GM23248 (cell line): ENCODE measurements around the gene NUP205. TPM values are rescaled to one million over a fixed set of nuclear protein-coding genes. Genes with fewer than 3 reads are reported as not detected.

ENCODE experiments used
- DNase-seq: peaks from one replicate; pipeline ENCODE4 v3.0.0-alpha.2; 2015
- H2AFZ ChIP-seq: fragments of 200-600 bp; sonication (generic); 2 replicates; pipeline ENCODE4 v1.6.1; 2016; ENCODE audit warnings: antibody characterized with exemption
- H3F3A ChIP-seq: fragments of 200-600 bp; sonication (generic); 2 replicates; pipeline ENCODE4 v1.6.1; 2016; ENCODE audit warnings: mild to moderate bottlenecking, antibody characterized with exemption, mixed run types; ENCODE audit not compliant: insufficient read depth
- H3K27ac ChIP-seq: fragments of 200-600 bp; sonication (generic); 2 replicates; pipeline ENCODE4 v1.5.1; 2016; ENCODE audit warnings: mild to moderate bottlenecking
- H3K27me3 ChIP-seq: fragments of 200-600 bp; sonication (generic); replicated peaks from 2 replicates; pipeline ENCODE4 v1.6.1; 2016; ENCODE audit warnings: mild to moderate bottlenecking; ENCODE audit not compliant: insufficient read depth
- H3K36me3 ChIP-seq: fragments of 200-600 bp; sonication (generic); 2 replicates; pipeline ENCODE4 v1.6.1; 2016; ENCODE audit warnings: low read depth, mild to moderate bottlenecking
- H3K4me1 ChIP-seq: fragments of 200-600 bp; sonication (generic); 2 replicates; pipeline ENCODE4 v1.6.1; 2016; ENCODE audit warnings: mild to moderate bottlenecking; ENCODE audit not compliant: insufficient read depth
- H3K4me2 ChIP-seq: fragments of 200-600 bp; sonication (generic); one replicate; pipeline ENCODE4 v1.6.1; 2016; ENCODE audit warnings: mild to moderate bottlenecking; ENCODE audit not compliant: unreplicated experiment
- H3K4me3 ChIP-seq: fragments of 200-600 bp; sonication (generic); 2 replicates; pipeline ENCODE4 v1.5.1; 2016; ENCODE audit warnings: mild to moderate bottlenecking
- H3K79me2 ChIP-seq: fragments of 200-600 bp; sonication (generic); 2 replicates; pipeline ENCODE4 v1.6.1; 2016; ENCODE audit warnings: mild to moderate bottlenecking; ENCODE audit not compliant: insufficient read depth
- H3K9ac ChIP-seq: fragments of 200-600 bp; sonication (generic); 2 replicates; pipeline ENCODE4 v1.6.1; 2016; ENCODE audit warnings: mild to moderate bottlenecking
- H3K9me2 ChIP-seq: fragments of 200-600 bp; sonication (generic); 2 replicates; pipeline ENCODE4 v1.6.1; 2016; ENCODE audit warnings: mixed run types, mild to moderate bottlenecking, moderate library complexity; ENCODE audit not compliant: insufficient read depth
- H3K9me3 ChIP-seq: fragments of 200-600 bp; sonication (generic); one replicate; pipeline ENCODE4 v1.6.1; 2017; ENCODE audit warnings: low read depth
- H4K20me1 ChIP-seq: fragments of 200-600 bp; sonication (generic); 2 replicates; pipeline ENCODE4 v1.6.0; 2016; ENCODE audit not compliant: insufficient read depth
- EZH2 ChIP-seq: fragments of 200-600 bp; sonication (generic); IDR thresholded peaks from 2 replicates; pipeline ENCODE4 v1.6.1; 2018; ENCODE audit warnings: antibody characterized with exemption, mild to moderate bottlenecking; ENCODE audit not compliant: insufficient read depth, poor library complexity, severe bottlenecking
- EZH2phosphoT487 ChIP-seq: fragments of 200-600 bp; sonication (generic); IDR thresholded peaks from 2 replicates; pipeline ENCODE4 v1.6.1; 2018; ENCODE audit warnings: antibody characterized with exemption, moderate library complexity, mild to moderate bottlenecking, low read depth; ENCODE audit not compliant: insufficient read depth
- WGBS, 2 experiments: methylation state at CpG; one replicate each; pipeline ENCODE4 v1.1.6; 2015 to 2017; ENCODE audit warnings: low lambda C conversion rate in 2 of 2, low coverage in 1 of 2; ENCODE audit errors: missing lambda C conversion rate in 2 of 2; 5-methylcytosine and 5-hydroxymethylcytosine counted together
- in situ Hi-C: fragments of 300-500 bp; cut with MboI; formaldehyde crosslinking; loops from 2 replicates; pipeline ENCODE4 v1.15.0; 2020
- polyA plus RNA-seq: library from polyadenylated mRNA; unstranded; fragments of >200 nt; fragmentation: Nextera tagmentation; extraction: Ambion mirVana; gene quantifications from 2 replicates; pipeline ENCODE4 v1.2.1, GENCODE V29; 2016
- total RNA-seq: library from RNA; depleted of rRNA; stranded (reverse); fragments of >200 nt; shearing (Covaris generic); gene quantifications from 2 replicates; pipeline ENCODE4 v1.2.3, GENCODE V29; 2014

Gene NUP205
- total and polyA plus RNA-seq, 2 experiments from 2014 or later = 18.5 to 31.8 TPM

DNA sequence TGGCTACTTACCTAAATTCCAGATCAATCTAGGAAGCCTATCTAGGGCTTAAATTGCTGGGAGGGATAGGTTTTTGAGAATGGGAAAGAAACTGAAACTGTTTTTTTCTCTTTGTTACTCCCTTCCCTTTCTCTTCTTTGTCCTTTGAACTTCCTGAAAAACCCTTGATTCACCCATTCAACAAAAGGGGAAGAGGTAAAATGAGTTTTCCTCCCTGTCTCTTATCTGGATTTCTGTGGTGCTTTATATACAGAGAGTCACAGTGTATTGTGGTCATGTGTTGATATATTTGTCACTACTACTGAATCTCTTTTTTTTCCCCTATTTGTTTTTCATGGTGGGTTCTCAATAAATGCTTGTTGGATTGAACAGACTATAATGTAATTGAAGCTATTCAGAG, 19.8 kb upstream of the NUP205 start:
- Histone ChIP-seq H3K4me2 (no peak overlapping the region), H3F3A (no peaks in the 10 kb centered on the region), H4K20me1 (no peaks in the 10 kb centered on the region), H3K9ac (no peak overlapping the region), H2AFZ (no peak overlapping the region), H3K4me3 (no peak overlapping the region), H3K27me3 (no peaks in the 10 kb centered on the region), H3K27ac (no peak overlapping the region), H3K36me3 (no peaks in the 10 kb centered on the region), H3K9me3 (no peaks in the 10 kb centered on the region), H3K9me2 (no peaks in the 10 kb centered on the region), H3K4me1 (no peaks in the 10 kb centered on the region), H3K79me2 (no peaks in the 10 kb centered on the region)
- in situ Hi-C loops = no loop called here
- TF ChIP-seq EZH2 (no peak), EZH2phosphoT487 (no peak)
- no peak for DNase-seq

DNA sequence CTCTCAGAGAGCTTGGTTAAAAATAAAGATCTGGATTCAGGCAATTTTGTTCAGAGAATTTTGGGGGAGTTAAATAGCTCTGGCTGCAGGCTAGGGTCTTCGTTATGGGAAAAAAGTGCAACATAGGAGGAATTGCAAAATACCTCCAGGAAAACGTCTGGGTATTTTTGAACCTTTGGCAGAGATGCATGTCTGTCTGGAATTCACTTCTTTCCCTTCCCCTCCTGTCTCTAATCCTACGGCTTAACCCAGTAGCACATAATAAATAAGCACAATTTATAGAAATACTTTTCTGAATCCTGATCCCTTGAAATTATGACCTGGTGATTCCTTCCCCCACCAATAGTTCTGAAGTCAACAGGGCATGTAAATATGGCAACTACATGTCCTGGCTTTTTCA, 19.3 kb upstream of the NUP205 start:
- WGBS, 2 experiments = 5 to 9% methylated on average over 3 of the region's 3 CpGs
- Histone ChIP-seq H3K27me3 (no peaks in the 10 kb centered on the region), H3K36me3 (no peaks in the 10 kb centered on the region)

GRCh38 chr7:135539629-135540028, 18.1 kb upstream of the NUP205 start:
- Histone ChIP-seq H3K27me3 (no peaks in the 10 kb centered on the region), H3K9me2 (no peaks in the 10 kb centered on the region), H3K9ac (no peak overlapping the region), H2AFZ (no peak overlapping the region), H3K9me3 (no peaks in the 10 kb centered on the region), H4K20me1 (no peaks in the 10 kb centered on the region), H3K36me3 (no peaks in the 10 kb centered on the region), H3K27ac (no peak overlapping the region), H3K4me1 (no peaks in the 10 kb centered on the region), H3K4me3 (no peak overlapping the region), H3K79me2 (no peaks in the 10 kb centered on the region), H3F3A (no peaks in the 10 kb centered on the region), H3K4me2 (no peak overlapping the region)
- TF ChIP-seq EZH2phosphoT487 = no peak
- TF ChIP-seq EZH2 = no peak
- no peak for DNase-seq
- in situ Hi-C loops = no loop called here
- 35 to 40% methylated on average over 2 of the region's 2 CpGs for WGBS, 2 experiments

More for the DNA sequence above, 19.3 kb upstream of the NUP205 start:
- DNase-seq = no peak
- no peaks in the 10 kb centered on the region for H3K4me1 ChIP-seq
- H3K9ac ChIP-seq = no peak overlapping the region
- no peak overlapping the region for H3K4me3 ChIP-seq
- in situ Hi-C loops = no loop called here
- H3K79me2 ChIP-seq = no peaks in the 10 kb centered on the region
- no peak overlapping the region for H2AFZ ChIP-seq
- H3K9me3 ChIP-seq = no peaks in the 10 kb centered on the region
- H3K9me2 ChIP-seq = no peaks in the 10 kb centered on the region
- no peak for TF ChIP-seq EZH2phosphoT487
- TF ChIP-seq EZH2 = no peak
- no peaks in the 10 kb centered on the region for H4K20me1 ChIP-seq
- no peaks in the 10 kb centered on the region for H3F3A ChIP-seq
- no peak overlapping the region for H3K27ac ChIP-seq
- no peak overlapping the region for H3K4me2 ChIP-seq

- Histone ChIP-seq H3K27me3 (no peaks in the 10 kb centered on the region), H3K79me2 (no peaks in the 10 kb centered on the region), H3F3A (no peaks in the 10 kb centered on the region), H3K9me2 (no peaks in the 10 kb centered on the region), H3K27ac (no peak overlapping the region), H3K9me3 (no peaks in the 10 kb centered on the region), H2AFZ (no peak overlapping the region), H3K36me3 (no peaks in the 10 kb centered on the region), H3K9ac (no peak overlapping the region), H3K4me2 (no peak overlapping the region), H3K4me3 (no peak overlapping the region), H4K20me1 (no peaks in the 10 kb centered on the region), H3K4me1 (no peaks in the 10 kb centered on the region)
- in situ Hi-C loops = no loop called here
- TF ChIP-seq EZH2phosphoT487 (no peak), EZH2 (no peak)
- no peak for DNase-seq
- 83 to 85% methylated on average over 6 of the region's 6 CpGs for WGBS, 2 experiments
These were observed 16.7 kb upstream of the NUP205 start for GRCh38 chr7:135541029-135541428.

DNA sequence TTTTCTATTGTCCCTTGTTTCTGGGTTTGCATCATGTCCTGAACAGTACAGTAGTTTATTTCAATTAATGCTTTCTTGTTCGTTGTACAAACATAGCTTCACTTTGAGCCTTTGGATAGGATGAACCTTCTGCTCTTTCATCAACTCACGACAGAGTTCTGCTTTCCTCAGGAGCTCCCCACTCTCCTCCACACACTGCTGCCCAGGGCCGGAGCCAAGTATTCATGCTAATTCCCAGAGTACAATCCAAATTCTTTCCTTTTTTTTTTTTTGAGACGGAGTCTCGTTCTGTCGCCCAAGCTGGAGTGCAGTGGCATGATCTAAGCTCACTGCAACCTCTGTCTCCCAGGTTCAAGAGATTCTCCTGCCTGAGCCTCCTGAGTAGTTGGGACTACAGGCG, 7.5 kb upstream of the NUP205 start:
- Histone ChIP-seq H3K4me1 (no peaks in the 10 kb centered on the region), H2AFZ (no peak overlapping the region), H3K27me3 (no peaks in the 10 kb centered on the region), H3K36me3 (no peaks in the 10 kb centered on the region), H3K9ac (no peak overlapping the region), H3F3A (no peaks in the 10 kb centered on the region), H3K4me2 (no peak overlapping the region), H3K4me3 (no peak overlapping the region), H3K79me2 (no peaks in the 10 kb centered on the region), H4K20me1 (no peaks in the 10 kb centered on the region), H3K9me2 (no peaks in the 10 kb centered on the region), H3K9me3 (no peaks in the 10 kb centered on the region), H3K27ac (no peak overlapping the region)
- 57 to 72% methylated on average over 7 of the region's 7 CpGs for WGBS, 2 experiments
- in situ Hi-C loops = loop anchor here (25.0 kb wide), 1 partner anchor 263 kb away; no protein-coding TSS in a partner anchor
- no peak for DNase-seq
- no peak for TF ChIP-seq EZH2phosphoT487
- TF ChIP-seq EZH2 = no peak
